Measurements from ENCODE around the gene DNAAF5.

The DNAAF5 gene

DNA sequence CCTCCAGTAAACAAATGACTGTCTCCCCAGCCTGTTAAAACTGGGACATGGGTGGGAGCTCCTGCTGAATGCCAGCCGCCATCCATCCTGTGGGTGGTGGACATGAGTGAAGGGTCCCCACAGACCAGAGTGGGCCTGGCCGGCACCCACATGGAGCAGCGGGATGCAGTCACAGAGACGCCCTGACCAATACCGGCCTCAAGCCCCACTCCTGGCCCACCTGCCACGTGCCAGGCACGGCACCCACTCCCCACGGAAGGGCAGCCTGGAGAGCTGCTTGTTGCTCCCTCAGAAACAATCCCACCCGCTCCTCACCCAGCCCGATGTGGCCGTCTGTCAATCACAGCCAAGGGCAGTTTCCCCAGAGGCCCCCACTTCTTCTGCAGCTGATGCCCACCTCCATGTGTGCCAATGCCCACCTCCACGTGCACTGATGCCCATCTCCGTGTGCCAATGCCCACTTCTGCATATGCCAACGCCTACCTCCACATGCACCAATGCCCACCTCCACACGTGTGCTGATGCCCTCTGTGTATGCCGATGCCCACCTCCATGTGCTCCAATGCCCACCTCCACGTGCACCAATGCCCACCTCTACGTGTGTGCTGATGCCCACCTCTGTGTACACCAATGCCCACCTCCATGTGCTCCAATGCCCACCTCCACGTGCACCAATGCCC, 42.8 kb upstream of the DNAAF5 start:
- no peaks in the 10 kb centered on the region for H3K4me1 ChIP-seq (ENCODE audit: control insufficient read depth, low read depth, low read length)
- no peak overlapping the region for H2BK5ac ChIP-seq (ENCODE audit: low read length)
- no CpG with 5 or more reads among the region's 19 CpGs for WGBS (ENCODE audit: extremely low coverage, insufficient coverage, low lambda C conversion rate)
- no peak overlapping the region for H3K56ac ChIP-seq (ENCODE audit: low read length)
- H3K9ac ChIP-seq (ENCODE audit: low read length): no peak overlapping the region
- no peak overlapping the region for H2BK120ac ChIP-seq (ENCODE audit: low read depth, low read length)
- H3K4ac ChIP-seq (ENCODE audit: low read depth, low read length): no peak overlapping the region
- no peak overlapping the region for H3K23ac ChIP-seq (ENCODE audit: low read length)
- H3K79me1 ChIP-seq (ENCODE audit: low read length): peaks cover 2% of the 10 kb centered on the region
- no peaks in the 10 kb centered on the region for H3K79me2 ChIP-seq (ENCODE audit: control insufficient read depth, insufficient read depth, low read length)
- no peak overlapping the region for H3K18ac ChIP-seq (ENCODE audit: low read length)
- no peak overlapping the region for H4K5ac ChIP-seq (ENCODE audit: low read length)
- no peak overlapping the region for H4K8ac ChIP-seq (ENCODE audit: low read depth, low read length)
- no peak overlapping the region for H2BK15ac ChIP-seq (replicated peaks; ENCODE audit: low read depth)
- H3K4me3 ChIP-seq (ENCODE audit: low read length): no peak overlapping the region
- H3K4me2 ChIP-seq (ENCODE audit: low read length): no peak overlapping the region
- no peak overlapping the region for H3K27ac ChIP-seq (ENCODE audit: low read depth, low read length)
- no peaks in the 10 kb centered on the region for H3K27me3 ChIP-seq (ENCODE audit: insufficient read depth, low read length, poor library complexity)
- H2AK5ac ChIP-seq (ENCODE audit: low read length): no peak overlapping the region
- H3K36me3 ChIP-seq (ENCODE audit: control insufficient read depth, insufficient read depth, low read length): peaks cover 2% of the 10 kb centered on the region
- no peak for DNase-seq

DNA sequence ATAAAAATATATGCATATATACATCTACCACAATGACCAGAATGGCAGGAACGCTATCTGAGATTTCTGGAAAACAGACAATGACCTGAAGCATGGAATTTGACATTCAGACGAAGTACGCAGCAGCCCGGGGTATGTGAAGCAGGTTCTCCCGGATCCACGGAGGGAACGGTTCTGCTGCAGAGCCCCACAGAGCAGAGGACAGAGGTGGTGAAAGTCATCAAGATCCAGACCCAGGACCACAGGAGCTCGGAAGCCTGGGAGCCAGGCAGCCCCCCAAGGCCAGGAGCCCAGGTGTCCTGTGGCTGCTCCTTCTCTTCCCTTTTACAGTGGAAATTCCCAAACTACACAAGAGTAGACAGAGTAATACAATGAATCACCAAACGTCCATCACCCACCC, 42.1 kb upstream of the DNAAF5 start:
- Histone ChIP-seq H3K4me3 (ENCODE audit: low read length) (no peak overlapping the region), H4K8ac (ENCODE audit: low read depth, low read length) (no peak overlapping the region), H3K27ac (ENCODE audit: low read depth, low read length) (no peak overlapping the region), H3K27me3 (ENCODE audit: insufficient read depth, low read length, poor library complexity) (no peaks in the 10 kb centered on the region), H2BK5ac (ENCODE audit: low read length) (no peak overlapping the region), H3K79me2 (ENCODE audit: control insufficient read depth, insufficient read depth, low read length) (no peaks in the 10 kb centered on the region), H3K18ac (ENCODE audit: low read length) (no peak overlapping the region), H3K9ac (ENCODE audit: low read length) (no peak overlapping the region), H3K4me1 (ENCODE audit: control insufficient read depth, low read depth, low read length) (no peaks in the 10 kb centered on the region), H2AK5ac (ENCODE audit: low read length) (no peak overlapping the region), H2BK15ac (replicated peaks; ENCODE audit: low read depth) (no peak overlapping the region), H4K5ac (ENCODE audit: low read length) (no peak overlapping the region), H2BK120ac (ENCODE audit: low read depth, low read length) (no peak overlapping the region), H3K79me1 (ENCODE audit: low read length) (peaks cover 2% of the 10 kb centered on the region), H3K4me2 (ENCODE audit: low read length) (no peak overlapping the region), H3K4ac (ENCODE audit: low read depth, low read length) (no peak overlapping the region), H3K36me3 (ENCODE audit: control insufficient read depth, insufficient read depth, low read length) (peaks cover 1% of the 10 kb centered on the region), H3K23ac (ENCODE audit: low read length) (no peak overlapping the region), H3K56ac (ENCODE audit: low read length) (no peak overlapping the region)
- WGBS (ENCODE audit: extremely low coverage, insufficient coverage, low lambda C conversion rate): no CpG with 5 or more reads among the region's 9 CpGs
- no peak for DNase-seq

DNA sequence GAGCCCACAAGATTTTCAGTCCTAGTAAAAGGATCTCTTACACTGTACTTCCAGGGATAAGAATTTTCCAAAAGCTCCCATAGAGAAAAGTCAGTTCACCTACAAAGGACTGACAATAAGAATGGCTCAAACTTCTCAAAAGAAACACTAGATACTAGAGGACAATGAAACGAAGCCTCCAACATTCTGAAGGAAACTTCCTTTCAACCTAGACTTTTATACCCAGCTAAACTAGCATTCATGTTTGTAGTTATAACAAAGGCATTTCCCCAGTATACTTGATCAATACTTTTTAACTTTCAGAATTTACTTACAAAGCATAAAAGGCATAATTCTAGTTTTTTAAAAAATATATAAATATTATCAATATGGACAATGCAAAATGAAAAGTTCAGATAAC, 41.0 kb upstream of the DNAAF5 start:
- Histone ChIP-seq H3K18ac (ENCODE audit: low read length) (no peak overlapping the region), H3K4me3 (ENCODE audit: low read length) (no peak overlapping the region), H3K4ac (ENCODE audit: low read depth, low read length) (no peak overlapping the region), H3K27ac (ENCODE audit: low read depth, low read length) (no peak overlapping the region), H3K23ac (ENCODE audit: low read length) (no peak overlapping the region), H3K27me3 (ENCODE audit: insufficient read depth, low read length, poor library complexity) (no peaks in the 10 kb centered on the region), H3K79me2 (ENCODE audit: control insufficient read depth, insufficient read depth, low read length) (no peaks in the 10 kb centered on the region), H3K4me2 (ENCODE audit: low read length) (no peak overlapping the region), H3K36me3 (ENCODE audit: control insufficient read depth, insufficient read depth, low read length) (no peaks in the 10 kb centered on the region), H3K79me1 (ENCODE audit: low read length) (peaks cover 2% of the 10 kb centered on the region), H4K8ac (ENCODE audit: low read depth, low read length) (no peak overlapping the region), H3K4me1 (ENCODE audit: control insufficient read depth, low read depth, low read length) (no peaks in the 10 kb centered on the region), H2BK5ac (ENCODE audit: low read length) (no peak overlapping the region), H4K5ac (ENCODE audit: low read length) (no peak overlapping the region), H3K9ac (ENCODE audit: low read length) (no peak overlapping the region), H2BK15ac (replicated peaks; ENCODE audit: low read depth) (no peak overlapping the region), H3K56ac (ENCODE audit: low read length) (no peak overlapping the region), H2AK5ac (ENCODE audit: low read length) (no peak overlapping the region), H2BK120ac (ENCODE audit: low read depth, low read length) (no peak overlapping the region)
- DNase-seq: no peak
- WGBS (ENCODE audit: extremely low coverage, insufficient coverage, low lambda C conversion rate): no CpG with 5 or more reads among the region's 1 CpG

DNA sequence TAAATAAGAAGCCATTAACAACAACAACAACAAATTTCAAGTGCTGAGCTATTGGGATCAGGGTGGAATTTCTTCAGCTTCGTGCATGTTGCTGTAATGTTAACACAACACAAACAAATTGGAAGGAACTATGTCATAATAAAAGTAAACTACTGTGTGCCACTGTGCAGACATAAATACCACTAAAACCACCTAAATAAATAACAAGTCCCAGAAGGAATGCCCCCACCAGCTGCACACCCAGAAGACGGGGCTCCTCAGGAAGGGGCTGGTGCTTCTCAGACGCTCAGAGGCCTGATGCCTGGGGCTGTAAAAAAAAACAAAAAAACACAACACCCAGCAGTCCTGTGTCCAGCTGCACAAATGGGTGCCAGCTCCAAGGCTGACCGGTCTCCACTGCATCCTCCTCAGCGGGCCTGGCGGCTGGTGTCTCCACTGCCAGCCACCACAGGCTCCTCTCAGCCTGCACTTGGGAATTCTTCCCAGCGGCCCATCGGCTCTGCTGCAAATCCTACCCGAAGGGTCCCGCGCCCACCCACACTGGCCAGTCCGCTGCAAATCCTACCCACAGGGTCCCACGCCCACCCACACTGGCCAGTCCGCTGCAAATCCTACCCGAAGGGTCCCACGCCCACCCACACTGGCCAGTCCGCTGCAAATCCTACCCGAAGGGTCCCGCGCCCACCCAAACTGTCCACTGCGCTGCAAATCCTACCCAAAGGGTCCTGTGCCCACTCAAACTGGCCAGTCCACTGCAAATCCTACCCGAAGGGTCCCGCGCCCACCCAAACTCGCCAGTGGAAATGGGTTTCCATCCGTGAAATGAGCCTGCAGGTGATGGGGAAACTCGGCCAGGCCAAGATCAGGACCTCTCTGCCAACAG, 35.8 kb upstream of the DNAAF5 start:
- Histone ChIP-seq H3K27ac (ENCODE audit: low read depth, low read length) (no peak overlapping the region), H3K56ac (ENCODE audit: low read length) (no peak overlapping the region), H2AK5ac (ENCODE audit: low read length) (no peak overlapping the region), H3K27me3 (ENCODE audit: insufficient read depth, low read length, poor library complexity) (no peaks in the 10 kb centered on the region), H3K4me1 (ENCODE audit: control insufficient read depth, low read depth, low read length) (no peaks in the 10 kb centered on the region), H4K8ac (ENCODE audit: low read depth, low read length) (no peak overlapping the region), H2BK15ac (replicated peaks; ENCODE audit: low read depth) (no peak overlapping the region), H3K36me3 (ENCODE audit: control insufficient read depth, insufficient read depth, low read length) (peaks cover 2% of the 10 kb centered on the region), H3K79me2 (ENCODE audit: control insufficient read depth, insufficient read depth, low read length) (no peaks in the 10 kb centered on the region), H3K4me3 (ENCODE audit: low read length) (no peak overlapping the region), H3K23ac (ENCODE audit: low read length) (no peak overlapping the region), H3K4me2 (ENCODE audit: low read length) (no peak overlapping the region), H4K5ac (ENCODE audit: low read length) (no peak overlapping the region), H3K9ac (ENCODE audit: low read length) (no peak overlapping the region), H2BK120ac (ENCODE audit: low read depth, low read length) (no peak overlapping the region), H3K79me1 (ENCODE audit: low read length) (peaks cover 2% of the 10 kb centered on the region), H3K4ac (ENCODE audit: low read depth, low read length) (no peak overlapping the region), H3K18ac (ENCODE audit: low read length) (no peak overlapping the region), H2BK5ac (ENCODE audit: low read length) (no peak overlapping the region)
- no peak for DNase-seq
- no CpG with 5 or more reads among the region's 27 CpGs for WGBS (ENCODE audit: extremely low coverage, insufficient coverage, low lambda C conversion rate)

DNA sequence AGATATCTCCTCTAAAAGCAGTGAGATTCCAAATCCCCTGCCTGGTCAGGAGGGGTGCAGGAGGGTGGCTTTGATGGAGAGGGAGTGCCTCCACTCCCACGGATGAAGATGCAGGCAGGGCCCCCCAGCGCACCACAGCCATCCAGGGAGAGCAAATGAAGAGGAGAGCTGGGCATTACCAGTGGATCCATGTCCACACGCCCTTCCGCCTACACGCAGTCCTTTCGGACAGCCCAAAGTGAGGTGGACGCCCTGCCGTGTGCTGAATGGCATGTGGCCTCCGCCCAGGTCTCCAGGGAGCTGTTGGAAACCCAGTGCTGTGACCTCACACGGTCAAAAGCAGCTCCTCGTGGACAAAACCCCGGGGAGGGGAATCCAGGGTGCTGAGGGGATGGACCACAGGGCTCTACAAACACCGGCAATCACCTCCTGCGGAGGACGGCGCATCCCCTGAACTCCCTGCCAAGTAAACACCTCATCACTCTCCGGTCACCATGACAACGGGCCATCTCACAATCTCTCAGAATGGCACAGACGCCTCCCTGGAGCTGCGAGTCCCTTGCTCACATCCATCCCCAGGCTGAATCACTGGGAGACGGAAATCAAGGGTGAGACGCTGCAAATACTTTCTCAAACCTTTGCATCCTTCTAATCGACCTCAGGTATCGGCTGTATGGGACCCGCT, 35.0 kb upstream of the DNAAF5 start:
- Histone ChIP-seq H3K56ac (ENCODE audit: low read length) (no peak overlapping the region), H3K4me1 (ENCODE audit: control insufficient read depth, low read depth, low read length) (no peaks in the 10 kb centered on the region), H3K23ac (ENCODE audit: low read length) (no peak overlapping the region), H3K4ac (ENCODE audit: low read depth, low read length) (no peak overlapping the region), H4K8ac (ENCODE audit: low read depth, low read length) (no peak overlapping the region), H3K4me2 (ENCODE audit: low read length) (no peak overlapping the region), H2BK5ac (ENCODE audit: low read length) (no peak overlapping the region), H3K36me3 (ENCODE audit: control insufficient read depth, insufficient read depth, low read length) (peaks cover 2% of the 10 kb centered on the region), H3K79me1 (ENCODE audit: low read length) (peaks cover 2% of the 10 kb centered on the region), H3K27me3 (ENCODE audit: insufficient read depth, low read length, poor library complexity) (no peaks in the 10 kb centered on the region), H2AK5ac (ENCODE audit: low read length) (no peak overlapping the region), H4K5ac (ENCODE audit: low read length) (no peak overlapping the region), H2BK120ac (ENCODE audit: low read depth, low read length) (no peak overlapping the region), H3K9ac (ENCODE audit: low read length) (no peak overlapping the region), H3K4me3 (ENCODE audit: low read length) (no peak overlapping the region), H3K79me2 (ENCODE audit: control insufficient read depth, insufficient read depth, low read length) (no peaks in the 10 kb centered on the region), H2BK15ac (replicated peaks; ENCODE audit: low read depth) (no peak overlapping the region), H3K27ac (ENCODE audit: low read depth, low read length) (no peak overlapping the region), H3K18ac (ENCODE audit: low read length) (no peak overlapping the region)
- no CpG with 5 or more reads among the region's 25 CpGs for WGBS (ENCODE audit: extremely low coverage, insufficient coverage, low lambda C conversion rate)
- peak; percentile 30 for DNase-seq

All from mesendoderm (in vitro differentiated cells).